Body of pancreas (tissue), 4 donors: ENCODE results near the gene PRND.

ENCODE experiments used
- POLR2A ChIP-seq, 3 donors: fragments of 450-650 bp; IDR thresholded peaks; one replicate each; pipeline ENCODE4 v1.6.1; 2016; ENCODE audit warnings: antibody characterized with exemption in 3 of 3, mild to moderate bottlenecking in 2 of 3
- TF ChIP-seq, protein P1 (sequence below), 7 experiments: fragments of 450-650 bp in 4 of 7; fragments of 200-600 bp in 3 of 7; sonication (generic) in 3 of 7; IDR thresholded peaks; one replicate each; pipeline ENCODE4 v1.5.1; 2016 to 2019; ENCODE audit warnings: antibody characterized with exemption in 7 of 7

DNA sequence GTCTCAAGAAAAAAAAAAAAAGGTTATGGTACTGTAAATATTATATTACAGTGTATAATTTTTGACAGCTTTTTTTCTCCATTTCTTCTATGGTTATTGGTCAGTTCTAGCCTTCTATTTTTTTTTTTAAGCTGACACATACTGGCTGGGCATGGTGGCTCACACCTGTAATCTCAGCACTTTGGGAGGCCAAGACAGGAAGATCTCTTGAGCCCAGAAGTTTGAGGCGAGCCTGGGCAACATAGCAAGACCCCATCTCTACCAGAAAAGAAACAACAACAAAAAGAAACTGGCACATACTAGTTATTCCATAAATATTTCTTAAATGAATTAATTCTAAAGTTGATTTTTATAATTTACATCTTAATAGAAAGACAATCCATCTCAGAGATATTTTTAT, 27.6 kb upstream of the PRND start:
- TF ChIP-seq, protein P1, sequence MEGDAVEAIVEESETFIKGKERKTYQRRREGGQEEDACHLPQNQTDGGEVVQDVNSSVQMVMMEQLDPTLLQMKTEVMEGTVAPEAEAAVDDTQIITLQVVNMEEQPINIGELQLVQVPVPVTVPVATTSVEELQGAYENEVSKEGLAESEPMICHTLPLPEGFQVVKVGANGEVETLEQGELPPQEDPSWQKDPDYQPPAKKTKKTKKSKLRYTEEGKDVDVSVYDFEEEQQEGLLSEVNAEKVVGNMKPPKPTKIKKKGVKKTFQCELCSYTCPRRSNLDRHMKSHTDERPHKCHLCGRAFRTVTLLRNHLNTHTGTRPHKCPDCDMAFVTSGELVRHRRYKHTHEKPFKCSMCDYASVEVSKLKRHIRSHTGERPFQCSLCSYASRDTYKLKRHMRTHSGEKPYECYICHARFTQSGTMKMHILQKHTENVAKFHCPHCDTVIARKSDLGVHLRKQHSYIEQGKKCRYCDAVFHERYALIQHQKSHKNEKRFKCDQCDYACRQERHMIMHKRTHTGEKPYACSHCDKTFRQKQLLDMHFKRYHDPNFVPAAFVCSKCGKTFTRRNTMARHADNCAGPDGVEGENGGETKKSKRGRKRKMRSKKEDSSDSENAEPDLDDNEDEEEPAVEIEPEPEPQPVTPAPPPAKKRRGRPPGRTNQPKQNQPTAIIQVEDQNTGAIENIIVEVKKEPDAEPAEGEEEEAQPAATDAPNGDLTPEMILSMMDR (IDR thresholded peaks at IDR 0.05): no peak
- TF ChIP-seq POLR2A (IDR thresholded peaks at IDR 0.05): no peak
